Measurements from ENCODE around the gene KCNQ1OT1. TPM values are rescaled to one million over a fixed set of nuclear protein-coding genes. Genes with fewer than 3 reads are reported as not detected.

KCNQ1OT1 gene
- 3.9 and 4.8 TPM in 2 replicates for total RNA-seq

GRCh38 chr11:2699531-2700414, at the start of gene KCNQ1OT1:
TSS of gene KCNQ1OT1 (minus strand) at chr11:2699994.

Other genes with a start within 250 kb of the KCNQ1OT1 start
- gene CDKN1C, start 185.8 kb upstream of the KCNQ1OT1 start, total RNA-seq: 1.2 and 1.3 TPM in 2 replicates
- gene PHLDA2, start 229.4 kb upstream of the KCNQ1OT1 start, total RNA-seq: 5.8 and 9.1 TPM in 2 replicates

All from smooth muscle cell of the pulmonary artery (primary cell).